Measurements from ENCODE around the gene ARL2BP. TPM values are rescaled to one million over a fixed set of nuclear protein-coding genes. Genes with fewer than 3 reads are reported as not detected.

Gene ARL2BP
- total and polyA plus RNA-seq, 9 of the 15 experiments (the other 6 are each of a cell fraction or from before 2014, with no cell fraction given) = 16.7 to 41.8 (median 27.2) TPM

- TF ChIP-seq HOMEZ (CRISPR knock-in tag; IDR thresholded peaks at IDR 0.05) = no peak
- TF ChIP-seq GATA2 (CRISPR knock-in tag; IDR thresholded peaks at IDR 0.05) = peak; percentile 59; the same call in 1 of the 2 replicates
- TF ChIP-seq TEAD4 (IDR thresholded peaks at IDR 0.05; ENCODE audit: low read length) = peak; percentile 71
- TF ChIP-seq TEAD4 (CRISPR knock-in tag; IDR thresholded peaks at IDR 0.05; ENCODE audit: borderline replicate concordance) = no peak
- TF ChIP-seq ATF3 (IDR thresholded peaks at IDR 0.05) = 0 out of 2 replicates have a peak, but pooled peaks have one; percentile 14
- no peak for TF ChIP-seq ATF3 (CRISPR knock-in tag; conservative IDR thresholded peaks at IDR 0.05)
- no peak for TF ChIP-seq ESRRA (IDR thresholded peaks at IDR 0.05; ENCODE audit: borderline replicate concordance, low read depth)
- TF ChIP-seq TAL1 (IDR thresholded peaks at IDR 0.05) = peak; percentile 70
- no peak for TF ChIP-seq ZNF224 (CRISPR knock-in tag; IDR thresholded peaks at IDR 0.05)
- TF ChIP-seq YBX1 (IDR thresholded peaks at IDR 0.05) = no peak
- no peak for TF ChIP-seq ZNF551 (CRISPR knock-in tag; IDR thresholded peaks at IDR 0.05)
- TF ChIP-seq ZBTB49 (CRISPR knock-in tag; IDR thresholded peaks at IDR 0.05; ENCODE audit: borderline replicate concordance) = no peak
- peak; percentile 30 for TF ChIP-seq CBFA2T2 (conservative IDR thresholded peaks at IDR 0.05)
- peak; percentile 70 for TF ChIP-seq PRDM10 (IDR thresholded peaks at IDR 0.05; ENCODE audit: partially characterized antibody)
- peak; percentile 87 for TF ChIP-seq CCNT2 (IDR thresholded peaks at IDR 0.05; ENCODE audit: borderline replicate concordance, extremely low read depth, insufficient read length, low read depth, low read length)
- TF ChIP-seq CREM (IDR thresholded peaks at IDR 0.05; ENCODE audit: low read depth) = 0 out of 2 replicates have a peak, but pooled peaks have one; percentile 3
Observed at GRCh38 chr16:57265850-57266530, 20.9 kb downstream of the ARL2BP start (continued).

Data from K562 (cell line).